GM12878 (cell line): Measurements from ENCODE around the gene NLRC5. TPM values are rescaled to one million over a fixed set of nuclear protein-coding genes. Genes with fewer than 3 reads are reported as not detected.

Experiments
- ATAC-seq: fragments of 200-7000 bp; cut with Tn5 transposase; 3 replicates; pipeline ENCODE4 v1.9.1; 2020; ENCODE audit warnings: mild to moderate bottlenecking, moderate library complexity
- BruUV-seq: library from RNA; stranded (reverse); fragments of 400-500 nt; replicated peaks from 2 replicates; lab custom pipeline; 2021; lab: Mats Ljungman, UMichigan
- CTCF ChIA-PET: fragments of 300-600 bp; sonication (Branson Sonifier 250); formaldehyde crosslinking; extraction: SDS; loops from one replicate; lab custom pipeline; 2021; ENCODE audit warnings: inconsistent platforms; lab: Yijun Ruan, JAX
- POLR2A ChIA-PET: fragments of 350-600 bp; formaldehyde crosslinking; extraction: SDS; loops from one replicate; lab custom pipeline; 2021; ENCODE audit warnings: inconsistent platforms; lab: Charles Lee
- RAD21 ChIA-PET: fragments of 300-600 bp; sonication (Branson Sonifier 250); formaldehyde crosslinking; loops from one replicate; lab custom pipeline; 2023; ENCODE audit warnings: antibody characterized with exemption; ENCODE audit not compliant: unreplicated experiment; lab: Charles Lee
- SMC1A ChIA-PET: fragments of 300-600 bp; sonication (Branson Sonifier 250); formaldehyde crosslinking; loops from one replicate; lab custom pipeline; 2023; ENCODE audit not compliant: unreplicated experiment, uncharacterized antibody; lab: Charles Lee
- DNase-seq: peaks from one replicate; pipeline ENCODE4 v3.0.0-alpha.2; 2011; ENCODE audit warnings: low read depth, low spot score
- FAIRE-seq: peaks from 3 replicates; lab custom pipeline; 2011; peaks lifted over from hg19 to GRCh38; lab: Jason Lieb, UNC
- H2AFZ ChIP-seq: 2 replicates; pipeline ENCODE4 v1.6.0; 2011; ENCODE audit warnings: low read depth, low read length, control low read depth; ENCODE audit not compliant: control insufficient read depth
- H3K27ac ChIP-seq: 2 replicates; pipeline ENCODE4 v1.5.1; 2011; ENCODE audit warnings: control low read depth; ENCODE audit not compliant: control insufficient read depth, insufficient read depth
- H3K27me3 ChIP-seq, 2 experiments: replicated peaks in 1 of 2; 2 replicates each; pipeline versions ENCODE4 v1.6.0 to v1.6.1; 2011; ENCODE audit warnings: low read length in 1 of 2; ENCODE audit not compliant: control insufficient read depth in 2 of 2, insufficient read depth in 2 of 2
- H3K36me3 ChIP-seq, 2 experiments: 2 replicates each; pipeline ENCODE4 v1.5.1; 2011; ENCODE audit warnings: low read length in 1 of 2; ENCODE audit not compliant: control insufficient read depth in 2 of 2, insufficient read depth in 2 of 2
- H3K4me1 ChIP-seq: 2 replicates; pipeline ENCODE4 v1.6.1; 2011; ENCODE audit warnings: mild to moderate bottlenecking, low read length, moderate library complexity, mixed read lengths; ENCODE audit not compliant: control insufficient read depth, insufficient read depth
- H3K4me2 ChIP-seq: 2 replicates; pipeline ENCODE4 v1.6.0; 2011; ENCODE audit warnings: control low read depth; ENCODE audit not compliant: control insufficient read depth, insufficient read depth
- H3K4me3 ChIP-seq: fragments of 200-600 bp; sonication (generic); 2 replicates; pipeline ENCODE4 v1.5.1; 2016
- H3K79me2 ChIP-seq: 2 replicates; pipeline ENCODE4 v1.6.0; 2011; ENCODE audit warnings: low read length; ENCODE audit not compliant: control insufficient read depth, insufficient read depth
- H3K9ac ChIP-seq: 2 replicates; pipeline ENCODE4 v1.8.0; 2011; ENCODE audit warnings: low read length, control low read depth, mixed read lengths; ENCODE audit not compliant: control insufficient read depth, insufficient read depth
- H3K9me3 ChIP-seq: replicated peaks from 3 replicates; pipeline ENCODE4 v1.5.1; 2011; ENCODE audit warnings: mild to moderate bottlenecking, low read length; ENCODE audit not compliant: control insufficient read depth, insufficient read depth
- H4K20me1 ChIP-seq: 2 replicates; pipeline ENCODE4 v1.6.0; 2011; ENCODE audit not compliant: control insufficient read depth, insufficient read depth
- CUX1 ChIP-seq: IDR thresholded peaks from 2 replicates; pipeline ENCODE4 v1.6.1; 2012; ENCODE audit warnings: improper control_type of control experiment, low read depth, low read length; ENCODE audit not compliant: insufficient replicate concordance
- EGR1 ChIP-seq, 2 experiments: IDR thresholded peaks; 1 replicate in 1 of 2; 2 replicates in 1 of 2; pipeline ENCODE4 v1.6.1; 2011 to 2012; ENCODE audit warnings: low read depth in 2 of 2, low read length in 2 of 2, borderline replicate concordance in 1 of 2, mild to moderate bottlenecking in 1 of 2, moderate library complexity in 1 of 2
- GATAD2B ChIP-seq: fragments of 450-650 bp; conservative IDR thresholded peaks from 2 replicates; pipeline ENCODE4 v1.6.1; 2017; ENCODE audit warnings: low read depth, mild to moderate bottlenecking, moderate library complexity
- HDAC2 ChIP-seq: fragments of 200-600 bp; sonication (generic); IDR thresholded peaks from 2 replicates; pipeline ENCODE4 v1.6.1; 2017
- IRF4 ChIP-seq: IDR thresholded peaks from 2 replicates; pipeline ENCODE4 v1.6.1; 2011; ENCODE audit warnings: low read depth, low read length
- NBN ChIP-seq: fragments of 450-650 bp; IDR thresholded peaks from 2 replicates; pipeline ENCODE4 v1.6.1; 2016
- NFXL1 ChIP-seq: fragments of 450-650 bp; IDR thresholded peaks from 2 replicates; pipeline ENCODE4 v1.6.1; 2017; ENCODE audit warnings: antibody characterized with exemption, mild to moderate bottlenecking, borderline replicate concordance
- NR2F1 ChIP-seq: fragments of 450-650 bp; conservative IDR thresholded peaks from 2 replicates; pipeline ENCODE4 v1.6.1; 2017; ENCODE audit warnings: mild to moderate bottlenecking
- PAX5 ChIP-seq: IDR thresholded peaks from 2 replicates; pipeline ENCODE4 v1.6.1; 2011; ENCODE audit warnings: low read depth, low read length, borderline replicate concordance
- POU2F2 ChIP-seq: IDR thresholded peaks from 3 replicates; pipeline ENCODE4 v1.6.1; 2011; ENCODE audit warnings: low read depth, mild to moderate bottlenecking, low read length, borderline replicate concordance
- SIX5 ChIP-seq: IDR thresholded peaks from 2 replicates; pipeline ENCODE4 v1.6.1; 2011; ENCODE audit warnings: mild to moderate bottlenecking, low read depth, low read length, moderate library complexity; ENCODE audit not compliant: severe bottlenecking
- SP1 ChIP-seq: IDR thresholded peaks from one replicate; pipeline ENCODE4 v1.6.1; 2011; ENCODE audit warnings: low read depth, low read length
- SRF ChIP-seq, 2 experiments: IDR thresholded peaks; 2 replicates each; pipeline ENCODE4 v1.6.1; 2011; ENCODE audit warnings: low read depth in 2 of 2, low read length in 2 of 2, mild to moderate bottlenecking in 1 of 2, moderate library complexity in 1 of 2
- TCF3 ChIP-seq: IDR thresholded peaks from 2 replicates; pipeline ENCODE4 v1.6.1; 2012; ENCODE audit warnings: low read depth, mild to moderate bottlenecking, low read length, borderline replicate concordance; ENCODE audit not compliant: insufficient read depth
- YBX1 ChIP-seq: fragments of 450-650 bp; IDR thresholded peaks from 2 replicates; pipeline ENCODE4 v1.6.1; 2016; ENCODE audit warnings: antibody characterized with exemption
- ZNF24 ChIP-seq: fragments of 450-650 bp; IDR thresholded peaks from 2 replicates; pipeline ENCODE4 v1.6.1; 2017; ENCODE audit warnings: antibody characterized with exemption, mild to moderate bottlenecking
- ZSCAN29 ChIP-seq: fragments of 450-650 bp; IDR thresholded peaks from 2 replicates; pipeline ENCODE4 v1.6.1; 2017; ENCODE audit warnings: mild to moderate bottlenecking, moderate library complexity
- whole genome bisulfite sequencing: methylation state at CpG from one replicate; pipeline ENCODE4 v1.1.6; 2016; ENCODE audit warnings: low lambda C conversion rate; ENCODE audit not compliant: insufficient replicate concordance, insufficient coverage; ENCODE audit errors: missing lambda C conversion rate; 5-methylcytosine and 5-hydroxymethylcytosine counted together
- in situ Hi-C: fragments of 300-500 bp; cut with MboI; formaldehyde crosslinking; loops from 9 replicates; pipeline ENCODE4 v1.14.3; 2018; ENCODE audit warnings: mixed read lengths
- intact Hi-C: fragments of 100-400 bp; cut with micrococcal nuclease; formaldehyde crosslinking; loops from one replicate; pipeline ENCODE4 v1.14.2; 2022; ENCODE audit not compliant: unreplicated experiment
- polyA plus RNA-seq, 11 experiments: library from polyadenylated mRNA; depleted of rRNA in 4 of 11; unstranded in 6 of 11; stranded (reverse) in 5 of 11; fragments of >200 nt; fragmentation: Nextera tagmentation in 4 of 11; fragmentation: Illumina TruSeq in 1 of 11; extraction: Ambion mirVana in 4 of 11; extraction: Trizol in 1 of 11; gene quantifications; 1 replicate in 1 of 11; 2 replicates in 10 of 11; pipeline versions ENCODE4 v1.2.1 to v1.2.3, GENCODE V29; 2011 to 2016; ENCODE audit warnings: inconsistent platforms in 2 of 11, missing spikeins in 2 of 11, low read depth in 1 of 11
- total RNA-seq, 4 experiments: library from RNA; depleted of rRNA in 3 of 4; stranded (reverse); fragments of >200 nt in 3 of 4; fragmentation: Illumina TruSeq in 1 of 4; extraction: Trizol in 1 of 4; gene quantifications; 2 replicates each; pipeline versions ENCODE4 v1.2.1 to v1.2.3, GENCODE V29; 2013 to 2021
- TF ChIP-seq, protein P1 (sequence below): IDR thresholded peaks from 2 replicates; pipeline ENCODE4 v1.6.1; 2011; ENCODE audit warnings: mild to moderate bottlenecking, low read depth, low read length, moderate library complexity; ENCODE audit not compliant: insufficient replicate concordance

Gene NLRC5
- total and polyA plus RNA-seq, 10 of the 15 experiments (the other 5 are each of a cell fraction or from before 2014, with no cell fraction given): 13.1 to 105 (median 57.3) TPM

- no peak overlapping the region for H3K27ac ChIP-seq
- H3K4me3 ChIP-seq: no peak overlapping the region
- no peaks in the 10 kb centered on the region for H4K20me1 ChIP-seq
- in situ Hi-C loops (no loop called here), intact Hi-C loops (no loop called here)
- DNase-seq: no peak
- no peaks in the 10 kb centered on the region for H3K9me3 ChIP-seq
- no peak for TF ChIP-seq PAX5
- no peak for TF ChIP-seq NFXL1
- TF ChIP-seq TCF3: no peak
- TF ChIP-seq NR2F1: no peak
- TF ChIP-seq SIX5: no peak
- no peak for TF ChIP-seq SRF (IDR thresholded peaks at IDR 0.05; ENCODE audit: low read depth in 2 of 2, low read length in 2 of 2)
- TF ChIP-seq IRF4: no peak
- TF ChIP-seq YBX1: no peak
- TF ChIP-seq CUX1: no peak
- no peak for TF ChIP-seq HDAC2
- no peak for TF ChIP-seq ZSCAN29
- TF ChIP-seq EGR1 (IDR thresholded peaks at IDR 0.05; ENCODE audit: borderline replicate concordance in 1 of 2, low read depth in 2 of 2, low read length in 2 of 2): no peak
- TF ChIP-seq POU2F2: no peak
- TF ChIP-seq GATAD2B: no peak
- no peak for TF ChIP-seq SP1
- no peak for TF ChIP-seq ZNF24
- TF ChIP-seq, protein P1, sequence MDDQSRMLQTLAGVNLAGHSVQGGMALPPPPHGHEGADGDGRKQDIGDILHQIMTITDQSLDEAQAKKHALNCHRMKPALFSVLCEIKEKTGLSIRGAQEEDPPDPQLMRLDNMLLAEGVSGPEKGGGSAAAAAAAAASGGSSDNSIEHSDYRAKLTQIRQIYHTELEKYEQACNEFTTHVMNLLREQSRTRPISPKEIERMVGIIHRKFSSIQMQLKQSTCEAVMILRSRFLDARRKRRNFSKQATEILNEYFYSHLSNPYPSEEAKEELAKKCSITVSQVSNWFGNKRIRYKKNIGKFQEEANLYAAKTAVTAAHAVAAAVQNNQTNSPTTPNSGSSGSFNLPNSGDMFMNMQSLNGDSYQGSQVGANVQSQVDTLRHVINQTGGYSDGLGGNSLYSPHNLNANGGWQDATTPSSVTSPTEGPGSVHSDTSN: no peak
- no peak for TF ChIP-seq NBN
- ChIA-PET SMC1A (no interaction called here), POLR2A (interaction anchor here (0.5 to 2.0 kb wide), 3 partner anchors 13 to 233 kb away, joined by 3 to 8 read pairs (median 3); no protein-coding TSS in a partner anchor), CTCF (interaction anchor here (1.2 to 3.4 kb wide), 4 partner anchors 9 to 62 kb away, joined by 4 to 10 read pairs (median 6); no protein-coding TSS in a partner anchor), RAD21 (interaction anchor here (1.0 kb wide), 1 partner anchor 15 kb away, joined by 4 read pairs; no protein-coding TSS in a partner anchor)
- H3K79me2 ChIP-seq: no peaks in the 10 kb centered on the region
- H3K4me1 ChIP-seq: no peaks in the 10 kb centered on the region; the same call in 1 of the 2 replicates
- ATAC-seq: no peak
- 90% methylated on average over 21 of the region's 21 CpGs for WGBS
- BruUV-seq: no TSS peak
- H3K36me3 ChIP-seq: peaks cover 17 to 28% of the 10 kb centered on the region in 2 experiments
- no peak overlapping the region for H3K9ac ChIP-seq
- FAIRE-seq: no peak
- H3K27me3 ChIP-seq: no peaks in the 10 kb centered on the region
- no peak overlapping the region for H2AFZ ChIP-seq
- no peak overlapping the region for H3K4me2 ChIP-seq
These were observed 36.8 kb downstream of the NLRC5 start for GRCh38 chr16:57025941-57026777.
